Calu3 (cell line): ENCODE measurements around the gene TMEM178B. TPM values are rescaled to one million over a fixed set of nuclear protein-coding genes. Genes with fewer than 3 reads are reported as not detected.

Experiments used
- BruUV-seq: library from RNA; stranded (reverse); fragments of 400-500 nt; replicated peaks from 2 replicates; lab custom pipeline; 2021; lab: Mats Ljungman, UMichigan
- CTCF ChIA-PET: fragments of 300-600 bp; sonication (Branson Sonifier 250); formaldehyde crosslinking; loops from one replicate; lab custom pipeline; 2022; ENCODE audit warnings: antibody characterized with exemption; lab: Charles Lee
- DNase-seq: peaks from one replicate; pipeline ENCODE4 v3.0.0; 2022
- H3K27ac Mint-ChIP-seq: one replicate; pipeline ENCODE4 v1.8.0; 2022; ENCODE audit warnings: mixed read lengths; ENCODE audit not compliant: unreplicated experiment
- H3K27me3 Mint-ChIP-seq: one replicate; pipeline ENCODE4 v1.8.0; 2022; ENCODE audit warnings: mixed read lengths; ENCODE audit not compliant: unreplicated experiment
- H3K36me3 Mint-ChIP-seq: one replicate; pipeline ENCODE4 v1.8.0; 2022; ENCODE audit warnings: mild to moderate bottlenecking, moderate library complexity, mixed read lengths; ENCODE audit not compliant: insufficient read depth, unreplicated experiment
- H3K4me1 Mint-ChIP-seq: one replicate; pipeline ENCODE4 v1.8.0; 2022; ENCODE audit warnings: mild to moderate bottlenecking, low read depth, mixed read lengths; ENCODE audit not compliant: unreplicated experiment
- H3K4me3 Mint-ChIP-seq: one replicate; pipeline ENCODE4 v1.8.0; 2022; ENCODE audit warnings: mild to moderate bottlenecking, low read depth, moderate library complexity, mixed read lengths; ENCODE audit not compliant: unreplicated experiment
- H3K9me3 Mint-ChIP-seq: one replicate; pipeline ENCODE4 v1.8.0; 2022; ENCODE audit warnings: low read depth, mixed read lengths; ENCODE audit not compliant: unreplicated experiment
- CTCF ChIP-seq: fragments of 200-600 bp; IDR thresholded peaks from one replicate; pipeline ENCODE4 v1.8.0; 2022; ENCODE audit warnings: antibody characterized with exemption; ENCODE audit not compliant: unreplicated experiment
- intact Hi-C: fragments of 100-400 bp; cut with micrococcal nuclease; formaldehyde crosslinking; loops from one replicate; pipeline ENCODE4 v1.10.0; 2022; ENCODE audit not compliant: unreplicated experiment
- total RNA-seq: library from RNA; stranded (reverse); gene quantifications from 2 replicates; pipeline ENCODE4 v1.2.3, GENCODE V29; 2022

TMEM178B gene
- total RNA-seq, 1 experiment from 2014 or later, result 1.5 TPM

GRCh38 chr7:141436139-141436538, 362.3 kb downstream of the TMEM178B start:
- no peak for DNase-seq
- no TSS peak for BruUV-seq
- no peak for TF ChIP-seq CTCF
- CTCF ChIA-PET, result no interaction called here
- Mint-ChIP-seq H3K27ac (no peak overlapping the region), H3K9me3 (no peaks in the 10 kb centered on the region), H3K4me1 (no peaks in the 10 kb centered on the region), H3K4me3 (no peak overlapping the region), H3K36me3 (no peaks in the 10 kb centered on the region), H3K27me3 (no peaks in the 10 kb centered on the region)
- intact Hi-C loops, result no loop called here

- Mint-ChIP-seq H3K9me3 (no peaks in the 10 kb centered on the region), H3K4me3 (no peak overlapping the region), H3K4me1 (no peaks in the 10 kb centered on the region), H3K36me3 (no peaks in the 10 kb centered on the region), H3K27ac (no peak overlapping the region), H3K27me3 (no peaks in the 10 kb centered on the region)
- TF ChIP-seq CTCF, result no peak
- BruUV-seq, result no TSS peak
- intact Hi-C loops, result no loop called here
- no peak for DNase-seq
- CTCF ChIA-PET, result no interaction called here
Observed at GRCh38 chr7:141436575-141437075, 362.8 kb downstream of the TMEM178B start.

GRCh38 chr7:141439164-141439563, 365.3 kb downstream of the TMEM178B start:
- intact Hi-C loops, result no loop called here
- CTCF ChIA-PET, result no interaction called here
- Mint-ChIP-seq H3K4me3 (no peak overlapping the region), H3K27ac (no peak overlapping the region), H3K4me1 (no peaks in the 10 kb centered on the region), H3K36me3 (no peaks in the 10 kb centered on the region), H3K9me3 (no peaks in the 10 kb centered on the region), H3K27me3 (no peaks in the 10 kb centered on the region)
- TF ChIP-seq CTCF, result no peak
- DNase-seq, result no peak
- BruUV-seq, result no TSS peak

GRCh38 chr7:141439776-141440175, 365.9 kb downstream of the TMEM178B start:
- DNase-seq, result no peak
- H3K27ac Mint-ChIP-seq, result no peak overlapping the region
- no TSS peak for BruUV-seq
- no peaks in the 10 kb centered on the region for H3K36me3 Mint-ChIP-seq
- intact Hi-C loops, result no loop called here
- no peak for TF ChIP-seq CTCF
- no peaks in the 10 kb centered on the region for H3K27me3 Mint-ChIP-seq
- no peak overlapping the region for H3K4me3 Mint-ChIP-seq
- CTCF ChIA-PET, result no interaction called here
- H3K9me3 Mint-ChIP-seq, result no peaks in the 10 kb centered on the region
- H3K4me1 Mint-ChIP-seq, result no peaks in the 10 kb centered on the region
